NB4 (cell line): ENCODE results near the gene IDNK.

Experiments
- DNase-seq: peaks from one replicate; pipeline ENCODE4 v3.0.0; 2010; ENCODE audit warnings: low read depth
- H3K4me3 ChIP-seq: one replicate; pipeline ENCODE4 v1.5.1; 2011; ENCODE audit warnings: mild to moderate bottlenecking, low read depth, low read length, moderate library complexity
- CTCF ChIP-seq: IDR thresholded peaks from one replicate; pipeline ENCODE4 v1.5.1; 2012; ENCODE audit warnings: low read depth, low read length
- MYC ChIP-seq: IDR thresholded peaks from 2 replicates; pipeline ENCODE4 v1.6.1; 2011; ENCODE audit warnings: low read depth, low read length
- POLR2A ChIP-seq: IDR thresholded peaks from 2 replicates; pipeline ENCODE4 v1.6.1; 2011; ENCODE audit warnings: mild to moderate bottlenecking; ENCODE audit not compliant: insufficient read length; ENCODE audit errors: extremely low read depth
- TF ChIP-seq, protein P1 (sequence below): IDR thresholded peaks from 2 replicates; pipeline ENCODE4 v1.6.1; 2011; ENCODE audit warnings: low read depth, low read length

The IDNK gene

DNA sequence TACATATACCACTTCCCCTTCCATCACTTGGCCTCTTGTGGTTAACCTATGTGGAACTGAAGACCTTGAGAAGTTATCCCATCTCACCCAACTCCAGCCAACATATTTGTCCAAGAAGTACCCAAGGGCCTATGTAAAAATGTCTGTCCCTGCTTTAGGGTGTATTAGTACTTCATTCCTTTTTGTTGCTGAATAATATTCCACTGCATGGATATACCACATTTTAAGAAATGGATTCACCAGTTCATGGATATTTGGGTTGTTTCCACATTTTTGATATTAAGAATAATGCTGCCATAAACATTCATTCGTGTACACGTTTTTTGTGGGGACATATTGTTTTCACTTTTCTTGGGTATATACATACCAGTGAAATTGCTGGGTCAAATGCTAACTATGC lies 28.6 kb downstream of the IDNK start:
- H3K4me3 ChIP-seq, result no peak overlapping the region
- TF ChIP-seq MYC (no peak), CTCF (no peak), POLR2A (no peak)
- TF ChIP-seq, protein P1, sequence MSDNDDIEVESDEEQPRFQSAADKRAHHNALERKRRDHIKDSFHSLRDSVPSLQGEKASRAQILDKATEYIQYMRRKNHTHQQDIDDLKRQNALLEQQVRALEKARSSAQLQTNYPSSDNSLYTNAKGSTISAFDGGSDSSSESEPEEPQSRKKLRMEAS, result no peak
- peak; percentile 15 for DNase-seq

DNA sequence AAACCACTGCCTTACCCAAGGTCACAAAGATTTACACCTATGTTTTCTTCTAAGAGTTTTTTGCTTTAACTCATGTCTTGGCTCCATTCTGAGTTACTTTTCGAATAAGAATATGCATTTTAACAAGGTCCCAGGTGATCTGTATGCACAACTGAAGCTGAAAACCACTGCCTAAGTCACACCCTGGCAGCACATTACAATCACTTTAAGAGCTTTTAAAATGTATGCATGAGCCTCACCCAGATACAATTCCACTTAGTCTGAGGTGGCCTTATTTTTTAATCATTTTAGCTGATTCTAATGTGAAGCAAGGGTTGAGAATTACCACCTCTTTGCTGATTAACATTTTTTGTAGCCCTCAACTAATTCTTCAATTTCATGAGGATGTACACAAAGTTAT lies 29.5 kb downstream of the IDNK start:
- no peak for TF ChIP-seq POLR2A
- H3K4me3 ChIP-seq, result no peak overlapping the region
- no peak for DNase-seq

DNA sequence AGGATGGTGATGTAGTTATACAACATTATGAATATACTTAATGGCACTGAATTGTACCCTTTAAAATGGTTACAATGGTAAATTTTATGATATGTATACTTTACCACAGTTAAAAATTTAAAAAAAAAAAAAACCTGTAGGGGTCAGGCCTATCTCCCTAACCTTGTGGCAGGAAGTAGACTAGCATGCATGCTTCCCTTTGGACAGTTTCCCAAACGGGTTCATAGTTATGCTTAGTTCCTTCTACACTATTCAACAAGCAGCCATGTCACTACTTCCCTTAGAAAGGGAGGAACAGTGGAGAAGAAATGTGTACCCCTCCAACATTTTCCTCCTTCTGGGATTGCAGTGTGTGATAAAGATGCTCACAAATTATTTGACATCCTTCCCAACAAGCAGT lies 32.5 kb downstream of the IDNK start:
- no peak for TF ChIP-seq POLR2A
- TF ChIP-seq, protein P1, result no peak
- no peak for TF ChIP-seq CTCF
- no peak for TF ChIP-seq MYC
- no peak for DNase-seq
- no peak overlapping the region for H3K4me3 ChIP-seq

DNA sequence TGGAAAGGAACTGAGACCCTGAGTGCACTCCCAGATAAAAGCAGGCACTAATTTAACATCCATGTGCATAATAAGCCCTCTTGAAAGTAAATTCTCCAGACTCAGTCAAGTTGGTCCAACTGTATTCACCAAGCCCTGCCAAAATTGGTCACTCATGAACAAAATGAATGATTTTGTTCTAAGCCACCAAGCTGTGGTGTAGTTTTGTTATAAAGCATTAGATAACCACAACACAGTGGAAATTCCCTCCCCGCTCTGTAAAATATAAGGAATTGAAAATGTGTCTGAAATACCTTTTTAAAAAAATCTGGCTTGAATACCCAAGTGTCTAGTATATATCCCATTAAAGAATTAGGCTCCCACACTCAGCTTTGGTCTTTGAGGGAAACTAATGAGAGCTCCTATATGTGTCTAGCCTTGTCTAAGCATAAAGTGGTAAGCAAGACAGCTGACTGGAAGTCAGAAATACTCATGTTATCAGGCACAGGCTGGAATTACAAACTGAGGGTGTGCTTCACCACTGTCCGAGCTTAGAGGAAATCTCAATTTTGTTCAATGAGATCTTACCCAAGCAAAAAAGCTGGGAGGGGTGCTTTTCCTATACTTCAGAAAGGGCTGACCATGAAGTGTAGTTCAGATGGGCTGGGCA lies 33.2 kb downstream of the IDNK start:
- TF ChIP-seq CTCF (no peak), MYC (no peak), POLR2A (no peak)
- TF ChIP-seq, protein P1, result no peak
- no peak overlapping the region for H3K4me3 ChIP-seq

GRCh38 chr9:83656952-83657351 lies 34.0 kb downstream of the IDNK start:
- no peak for TF ChIP-seq CTCF
- TF ChIP-seq, protein P1, result no peak
- TF ChIP-seq POLR2A, result no peak
- TF ChIP-seq MYC, result no peak
- no peak overlapping the region for H3K4me3 ChIP-seq
- DNase-seq, result no peak

More for the DNA sequence above, 33.2 kb downstream of the IDNK start:
- no peak for DNase-seq

DNA sequence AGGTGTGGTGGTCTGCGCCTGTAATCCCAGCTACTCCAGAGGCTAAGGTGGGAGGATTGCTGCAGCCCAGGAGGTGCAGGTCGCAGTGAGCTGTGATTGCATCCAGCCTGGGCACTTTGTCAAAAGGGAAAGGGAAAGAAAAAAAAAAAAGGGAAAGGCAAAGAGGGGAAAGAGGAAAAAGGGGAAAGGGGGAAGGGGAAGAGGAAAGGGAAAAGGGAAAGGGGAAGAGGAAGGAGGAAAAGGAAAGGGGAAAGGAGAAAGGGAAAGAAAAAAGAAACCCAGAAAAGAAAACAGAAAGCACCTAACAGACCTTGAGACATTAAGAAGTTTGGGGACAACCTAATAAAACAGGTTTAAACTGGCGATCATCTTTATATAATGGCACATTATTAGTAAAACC lies 40.0 kb downstream of the IDNK start:
- DNase-seq, result no peak
- no peak overlapping the region for H3K4me3 ChIP-seq
- no peak for TF ChIP-seq MYC
- TF ChIP-seq, protein P1, result no peak
- no peak for TF ChIP-seq POLR2A
- no peak for TF ChIP-seq CTCF
